ENCODE results near the gene NR6A1. TPM values are rescaled to one million over a fixed set of nuclear protein-coding genes. Genes with fewer than 3 reads are reported as not detected.

Gene NR6A1
- total RNA-seq, 2 experiments from 2014 or later, result 17.5 to 23.0 TPM

- CTCF ChIA-PET (ENCODE audit: unreplicated experiment), result no interaction called here
- intact Hi-C loops (cut with micrococcal nuclease; ENCODE audit: unreplicated experiment), result no loop called here
- POLR2A ChIA-PET, result interaction anchor here (0.6 to 0.7 kb wide), 2 partner anchors 17 to 879 kb away, joined by 3 read pairs; no protein-coding TSS in a partner anchor
Measured at GRCh38 chr9:124799274-124800006, 28.3 kb upstream of the NR6A1 start.

DNA sequence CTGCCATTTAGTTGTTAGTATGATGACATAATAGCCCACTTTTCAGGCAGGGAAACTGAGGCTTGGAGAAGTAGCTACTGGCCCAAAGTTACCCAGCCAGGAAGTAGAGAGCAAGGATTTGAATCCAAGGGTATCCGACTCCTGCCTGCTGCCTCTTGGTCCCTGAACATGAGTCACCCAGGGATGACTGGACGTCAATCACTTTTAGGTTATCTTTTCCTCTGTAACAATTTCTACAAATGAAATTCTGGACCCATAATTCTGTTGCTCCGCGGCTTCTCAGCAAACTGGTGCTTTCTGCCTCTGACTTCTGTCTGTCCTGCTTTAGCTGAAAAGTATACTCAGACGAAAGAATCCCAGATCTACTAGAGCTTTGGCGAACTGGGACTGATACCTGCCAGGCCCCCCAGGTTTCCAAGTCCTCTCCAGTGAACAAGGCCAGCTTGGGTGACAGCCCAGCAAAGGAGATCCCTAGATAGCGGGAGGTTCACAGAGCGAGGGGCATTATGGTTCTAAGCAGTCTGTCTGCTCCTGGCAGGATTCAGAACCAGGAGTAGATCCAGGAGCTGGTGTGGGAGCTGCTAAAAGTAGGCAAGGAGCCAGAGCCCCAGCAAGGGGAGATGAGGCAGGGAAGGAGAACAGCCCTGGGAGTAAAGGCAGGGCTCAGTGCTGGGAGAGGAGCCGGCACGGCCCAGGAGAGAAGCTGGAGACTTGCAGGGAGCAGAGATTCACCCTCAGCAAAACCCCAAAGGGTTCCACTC lies 26.4 kb upstream of the NR6A1 start:
- BruUV-seq (replicated peaks), result no TSS peak
- no peak for TF ChIP-seq EZH2phosphoT487 (IDR thresholded peaks at IDR 0.05; ENCODE audit: borderline replicate concordance, low read depth, low read length)
- TF ChIP-seq, protein P1, sequence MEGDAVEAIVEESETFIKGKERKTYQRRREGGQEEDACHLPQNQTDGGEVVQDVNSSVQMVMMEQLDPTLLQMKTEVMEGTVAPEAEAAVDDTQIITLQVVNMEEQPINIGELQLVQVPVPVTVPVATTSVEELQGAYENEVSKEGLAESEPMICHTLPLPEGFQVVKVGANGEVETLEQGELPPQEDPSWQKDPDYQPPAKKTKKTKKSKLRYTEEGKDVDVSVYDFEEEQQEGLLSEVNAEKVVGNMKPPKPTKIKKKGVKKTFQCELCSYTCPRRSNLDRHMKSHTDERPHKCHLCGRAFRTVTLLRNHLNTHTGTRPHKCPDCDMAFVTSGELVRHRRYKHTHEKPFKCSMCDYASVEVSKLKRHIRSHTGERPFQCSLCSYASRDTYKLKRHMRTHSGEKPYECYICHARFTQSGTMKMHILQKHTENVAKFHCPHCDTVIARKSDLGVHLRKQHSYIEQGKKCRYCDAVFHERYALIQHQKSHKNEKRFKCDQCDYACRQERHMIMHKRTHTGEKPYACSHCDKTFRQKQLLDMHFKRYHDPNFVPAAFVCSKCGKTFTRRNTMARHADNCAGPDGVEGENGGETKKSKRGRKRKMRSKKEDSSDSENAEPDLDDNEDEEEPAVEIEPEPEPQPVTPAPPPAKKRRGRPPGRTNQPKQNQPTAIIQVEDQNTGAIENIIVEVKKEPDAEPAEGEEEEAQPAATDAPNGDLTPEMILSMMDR (conservative IDR thresholded peaks at IDR 0.05; ENCODE audit: low read length), result no peak
- no peak overlapping the region for H3K4me3 ChIP-seq (ENCODE audit: low read depth, low read length, poor library complexity, severe bottlenecking)
- H3K9me2 ChIP-seq (ENCODE audit: insufficient read depth, low read length), result no peaks in the 10 kb centered on the region
- no peaks in the 10 kb centered on the region for H3K36me3 ChIP-seq (ENCODE audit: insufficient read depth, low read length)
- no peaks in the 10 kb centered on the region for H4K20me1 ChIP-seq (ENCODE audit: insufficient read depth, low read length)
- POLR2A ChIA-PET, result no interaction called here
- no peaks in the 10 kb centered on the region for H3K79me2 ChIP-seq (ENCODE audit: insufficient read depth, low read depth, low read length)
- no peaks in the 10 kb centered on the region for H3K4me1 ChIP-seq (ENCODE audit: insufficient read depth, low read length, poor library complexity, severe bottlenecking)
- no peak overlapping the region for H3K27ac ChIP-seq (ENCODE audit: low read depth, low read length, poor library complexity, severe bottlenecking)
- no peak overlapping the region for H3K4me2 ChIP-seq (ENCODE audit: low read length)
- H2AFZ ChIP-seq (ENCODE audit: low read length), result no peak overlapping the region
- intact Hi-C loops (cut with micrococcal nuclease; ENCODE audit: unreplicated experiment), result no loop called here
- DNase-seq (ENCODE audit: low spot score), result no peak
- no peaks in the 10 kb centered on the region for H3K9me3 ChIP-seq (ENCODE audit: low read length)
- CTCF ChIA-PET (ENCODE audit: unreplicated experiment), result no interaction called here

More at GRCh38 chr9:124799274-124800006, 28.3 kb upstream of the NR6A1 start:
- Histone ChIP-seq H3K9me2 (ENCODE audit: insufficient read depth, low read length) (no peaks in the 10 kb centered on the region), H3K79me2 (ENCODE audit: insufficient read depth, low read depth, low read length) (no peaks in the 10 kb centered on the region), H3K9me3 (ENCODE audit: low read length) (no peaks in the 10 kb centered on the region), H3K4me1 (ENCODE audit: insufficient read depth, low read length, poor library complexity, severe bottlenecking) (no peaks in the 10 kb centered on the region), H3K27ac (ENCODE audit: low read depth, low read length, poor library complexity, severe bottlenecking) (no peak overlapping the region), H3K4me2 (ENCODE audit: low read length) (no peak overlapping the region), H3K4me3 (ENCODE audit: low read depth, low read length, poor library complexity, severe bottlenecking) (no peak overlapping the region), H4K20me1 (ENCODE audit: insufficient read depth, low read length) (no peaks in the 10 kb centered on the region), H3K36me3 (ENCODE audit: insufficient read depth, low read length) (no peaks in the 10 kb centered on the region), H2AFZ (ENCODE audit: low read length) (no peak overlapping the region)
- no peak for DNase-seq (ENCODE audit: low spot score)
- no TSS peak for BruUV-seq (replicated peaks)
- TF ChIP-seq, protein P1 (conservative IDR thresholded peaks at IDR 0.05; ENCODE audit: low read length), result no peak
- no peak for TF ChIP-seq EZH2phosphoT487 (IDR thresholded peaks at IDR 0.05; ENCODE audit: borderline replicate concordance, low read depth, low read length)
